DOHH2 (cell line): Measurements from ENCODE around the gene SH3GL1.

Experiments used
- H3F3A ChIP-seq: fragments of 200-600 bp; sonication (generic), shearing (Covaris generic); 2 replicates; pipeline ENCODE4 v1.6.0; 2016; ENCODE audit warnings: antibody characterized with exemption, mild to moderate bottlenecking; ENCODE audit not compliant: control insufficient read depth, insufficient read depth
- H3K27ac ChIP-seq: fragments of 200-600 bp; sonication (generic); 2 replicates; pipeline ENCODE4 v1.5.1; 2014; ENCODE audit warnings: low read depth, mild to moderate bottlenecking, low read length, moderate library complexity
- H3K27me3 ChIP-seq: fragments of 200-600 bp; sonication (generic); 2 replicates; pipeline ENCODE4 v1.6.1; 2014; ENCODE audit warnings: mild to moderate bottlenecking, low read length, mixed read lengths; ENCODE audit not compliant: control insufficient read depth
- H3K36me3 ChIP-seq: fragments of 200-600 bp; sonication (generic); 2 replicates; pipeline ENCODE4 v1.6.1; 2014; ENCODE audit warnings: mild to moderate bottlenecking, low read length, moderate library complexity, mixed read lengths; ENCODE audit not compliant: control insufficient read depth
- H3K4me1 ChIP-seq: fragments of 200-600 bp; sonication (generic); 2 replicates; pipeline ENCODE4 v1.6.1; 2014; ENCODE audit warnings: mild to moderate bottlenecking, low read length, mixed read lengths; ENCODE audit not compliant: control insufficient read depth
- H3K4me2 ChIP-seq: fragments of 200-600 bp; sonication (generic); 2 replicates; pipeline ENCODE4 v1.6.0; 2014; ENCODE audit warnings: mild to moderate bottlenecking, low read length, moderate library complexity
- H3K4me3 ChIP-seq: fragments of 200-600 bp; sonication (generic); 2 replicates; pipeline ENCODE4 v1.5.1; 2014; ENCODE audit warnings: mild to moderate bottlenecking, low read length, mixed read lengths
- H3K79me2 ChIP-seq: fragments of 200-600 bp; sonication (generic); 2 replicates; pipeline ENCODE4 v1.6.1; 2014; ENCODE audit warnings: mild to moderate bottlenecking, low read length, mixed read lengths; ENCODE audit not compliant: control insufficient read depth
- H3K9me2 ChIP-seq: fragments of 200-600 bp; sonication (generic); replicated peaks from 2 replicates; pipeline ENCODE4 v1.6.1; 2014; ENCODE audit warnings: mild to moderate bottlenecking, low read length, mixed read lengths; ENCODE audit not compliant: control insufficient read depth
- H3K9me3 ChIP-seq: fragments of 200-600 bp; sonication (generic); 2 replicates; pipeline ENCODE4 v1.6.1; 2014; ENCODE audit warnings: antibody characterized with exemption, low read length, mixed read lengths; ENCODE audit not compliant: control insufficient read depth, insufficient read depth
- H4K20me1 ChIP-seq: fragments of 200-600 bp; sonication (generic); 2 replicates; pipeline ENCODE4 v1.6.0; 2014; ENCODE audit warnings: low read depth, mild to moderate bottlenecking, antibody characterized with exemption, low read length, moderate library complexity; ENCODE audit not compliant: control insufficient read depth, insufficient read depth
- CTCF ChIP-seq: fragments of 200-600 bp; sonication (generic); IDR thresholded peaks from one replicate; pipeline ENCODE4 v1.5.1; 2014; ENCODE audit warnings: antibody characterized with exemption, mild to moderate bottlenecking, low read depth, low read length; ENCODE audit not compliant: poor library complexity, severe bottlenecking
- EZH2phosphoT487 ChIP-seq: fragments of 200-600 bp; sonication (generic); IDR thresholded peaks from 2 replicates; pipeline ENCODE4 v1.6.1; 2017; ENCODE audit warnings: borderline replicate concordance, mild to moderate bottlenecking, antibody characterized with exemption, low read length, moderate library complexity, mixed read lengths

SH3GL1 gene

DNA sequence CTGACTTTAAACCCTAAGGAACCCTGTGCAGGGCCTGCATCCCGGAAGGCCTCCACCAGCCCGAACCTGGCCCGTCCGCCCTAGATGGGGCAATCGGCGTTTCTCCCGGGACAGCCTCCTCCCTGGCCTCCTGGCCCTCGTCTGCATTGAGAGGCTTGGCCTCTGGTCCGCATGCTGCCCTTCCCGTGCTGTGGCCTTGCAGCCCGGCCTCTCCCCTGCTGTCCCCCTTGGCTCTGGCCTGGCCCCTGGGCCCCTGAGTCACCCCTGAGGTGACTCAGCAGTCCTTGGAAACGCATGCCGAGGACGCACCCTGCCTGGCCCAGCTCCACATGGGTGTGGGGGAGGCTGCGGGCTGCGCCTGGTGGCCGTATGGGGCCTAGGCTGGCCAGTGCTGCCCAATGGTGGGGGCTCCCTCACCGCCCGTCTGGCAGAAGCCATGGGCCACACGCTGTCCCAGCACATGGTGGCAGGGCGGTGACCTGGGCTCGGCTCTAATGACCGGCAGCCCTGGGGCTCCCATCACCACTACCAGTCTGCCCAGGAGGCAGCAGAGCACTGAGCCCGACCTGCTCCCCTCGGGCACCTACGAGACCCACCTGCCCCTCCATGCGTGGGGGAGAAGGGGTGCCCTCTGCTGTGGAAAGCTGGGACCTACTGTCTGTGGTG, 25.7 kb downstream of the SH3GL1 start:
- no peaks in the 10 kb centered on the region for H3K9me2 ChIP-seq
- H3K9me3 ChIP-seq = no peaks in the 10 kb centered on the region
- peaks cover 72% of the 10 kb centered on the region for H3K4me1 ChIP-seq
- no peaks in the 10 kb centered on the region for H3K27me3 ChIP-seq
- peaks cover 9% of the 10 kb centered on the region for H3K36me3 ChIP-seq
- H3F3A ChIP-seq = 0 out of 2 replicates have a peak, but pooled peaks cover 1% of the 10 kb centered on the region
- peak overlapping the region; percentile 67 for H3K4me2 ChIP-seq
- no peak overlapping the region for H3K27ac ChIP-seq
- no peak for TF ChIP-seq CTCF
- no peak for TF ChIP-seq EZH2phosphoT487
- peak overlapping the region; percentile 57; the same call in 1 of the 2 replicates for H3K4me3 ChIP-seq
- H4K20me1 ChIP-seq = peaks cover 42% of the 10 kb centered on the region
- peaks cover 96% of the 10 kb centered on the region for H3K79me2 ChIP-seq

DNA sequence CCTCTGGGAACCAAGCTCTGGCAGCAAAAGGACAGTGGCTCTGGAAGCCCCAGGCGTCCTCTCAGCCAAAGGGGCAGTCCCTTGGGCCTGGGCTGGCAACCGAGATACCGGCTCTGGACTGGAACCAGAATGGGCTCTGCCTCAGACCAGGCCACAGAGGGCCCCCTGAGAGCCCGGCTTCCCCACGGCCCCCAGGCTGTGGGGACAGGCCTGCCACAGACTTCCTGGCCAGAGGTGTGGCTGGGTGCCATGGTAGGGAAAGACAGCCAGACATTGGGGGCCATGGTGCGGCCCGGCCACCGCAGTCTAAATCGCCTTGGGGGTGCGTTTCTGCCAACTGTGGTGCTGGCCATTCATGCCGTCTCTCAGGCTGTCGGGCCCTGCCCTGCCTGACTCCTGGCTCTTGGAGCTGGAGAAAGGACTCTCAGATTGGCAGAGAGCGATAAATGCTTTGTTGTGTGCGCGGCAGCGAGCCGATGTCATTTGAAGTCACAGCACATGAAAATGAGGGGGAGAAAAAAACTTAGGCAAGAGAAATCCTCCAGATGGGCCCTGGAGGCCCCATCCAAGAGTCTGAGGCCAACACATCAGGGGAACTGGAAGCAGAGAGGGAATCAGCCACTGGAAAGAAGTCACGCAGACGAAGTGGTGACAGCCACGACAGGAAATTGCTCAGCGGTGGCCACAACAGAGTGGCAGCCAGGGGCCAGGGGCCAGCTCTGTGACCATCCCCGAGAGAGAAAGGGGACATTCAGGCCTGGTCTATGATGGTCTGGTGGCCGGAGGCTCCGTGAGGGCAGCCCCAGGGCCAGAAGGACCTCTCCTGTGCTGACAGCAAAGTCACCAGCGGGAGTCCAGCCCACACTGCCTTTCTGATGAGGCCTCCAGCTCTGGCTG, 26.5 kb downstream of the SH3GL1 start:
- H3K27me3 ChIP-seq = no peaks in the 10 kb centered on the region
- no peak overlapping the region for H3K4me3 ChIP-seq
- no peak overlapping the region for H3K4me2 ChIP-seq
- peaks cover 72% of the 10 kb centered on the region for H3K4me1 ChIP-seq
- H4K20me1 ChIP-seq = peaks cover 37% of the 10 kb centered on the region
- H3K36me3 ChIP-seq = peaks cover 9% of the 10 kb centered on the region
- peaks cover 90% of the 10 kb centered on the region for H3K79me2 ChIP-seq
- no peaks in the 10 kb centered on the region for H3K9me3 ChIP-seq
- H3K27ac ChIP-seq = no peak overlapping the region
- no peak for TF ChIP-seq CTCF
- no peaks in the 10 kb centered on the region for H3K9me2 ChIP-seq
- H3F3A ChIP-seq = 0 out of 2 replicates have a peak, but pooled peaks cover 3% of the 10 kb centered on the region

DNA sequence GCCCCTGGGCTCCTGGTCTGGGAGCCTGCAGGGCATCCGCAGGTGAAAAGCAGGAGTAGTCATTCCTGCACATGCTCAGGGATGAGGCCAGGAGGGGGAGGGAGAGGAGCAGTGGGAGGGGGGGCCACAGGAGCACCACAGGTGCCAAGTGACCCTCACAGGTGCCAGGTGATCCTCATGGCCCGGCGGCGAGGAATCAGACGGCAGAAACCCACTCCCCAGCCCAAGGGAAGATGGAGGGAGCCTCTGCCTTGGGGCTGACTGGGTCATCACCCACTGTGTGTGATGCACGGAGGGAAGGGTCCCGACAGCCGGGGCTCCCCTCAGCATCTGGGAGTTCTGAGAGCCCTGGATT, 27.4 kb downstream of the SH3GL1 start:
- Histone ChIP-seq H3K27me3 (no peaks in the 10 kb centered on the region), H3K4me1 (peaks cover 78% of the 10 kb centered on the region), H3K36me3 (peaks cover 13% of the 10 kb centered on the region), H3F3A (0 out of 2 replicates have a peak, but pooled peaks cover 3% of the 10 kb centered on the region), H3K9me3 (no peaks in the 10 kb centered on the region), H3K79me2 (peaks cover 91% of the 10 kb centered on the region), H3K27ac (no peak overlapping the region), H3K9me2 (no peaks in the 10 kb centered on the region), H3K4me3 (no peak overlapping the region), H4K20me1 (peaks cover 37% of the 10 kb centered on the region), H3K4me2 (no peak overlapping the region)
- TF ChIP-seq EZH2phosphoT487 (no peak), CTCF (no peak)
